ENCODE data around the gene ADGRG7.

Gene ADGRG7

GRCh38 chr3:100600181-100601042, 9.0 kb upstream of the ADGRG7 start:
- no peak overlapping the region for H3K27ac ChIP-seq
- no peak overlapping the region for H3K4me3 ChIP-seq
- no peak for DNase-seq (ENCODE audit: low spot score)
- no peak for TF ChIP-seq CTCF (IDR thresholded peaks at IDR 0.05)

- TF ChIP-seq CTCF (IDR thresholded peaks at IDR 0.05) = no peak
- DNase-seq (ENCODE audit: low spot score) = no peak
- Histone ChIP-seq H3K27ac (no peak overlapping the region), H3K4me3 (peak overlapping the region; percentile 40)
These were observed 6.6 kb upstream of the ADGRG7 start for GRCh38 chr3:100602506-100603444.

- H3K4me3 ChIP-seq = peak overlapping the region; percentile 40
- no peak for DNase-seq (ENCODE audit: low spot score)
- TF ChIP-seq CTCF (IDR thresholded peaks at IDR 0.05) = no peak
- no peak overlapping the region for H3K27ac ChIP-seq
These were observed 5.9 kb upstream of the ADGRG7 start for GRCh38 chr3:100603469-100603868.

- no peak for TF ChIP-seq CTCF (IDR thresholded peaks at IDR 0.05)
- no peak for DNase-seq (ENCODE audit: low spot score)
These were observed 4.0 kb upstream of the ADGRG7 start for GRCh38 chr3:100605358-100605757.

GRCh38 chr3:100606894-100607512, 2.4 kb upstream of the ADGRG7 start:
- Histone ChIP-seq H3K27ac (no peak overlapping the region), H3K4me3 (no peak overlapping the region)
- no peak for DNase-seq (ENCODE audit: low spot score)
- TF ChIP-seq CTCF (IDR thresholded peaks at IDR 0.05) = no peak

More at GRCh38 chr3:100605358-100605757, 4.0 kb upstream of the ADGRG7 start:
- Histone ChIP-seq H3K27ac (no peak overlapping the region), H3K4me3 (no peak overlapping the region)

GRCh38 chr3:100609963-100610362, 562 bp downstream of the ADGRG7 start:
- Histone ChIP-seq H3K27ac (no peak overlapping the region), H3K4me3 (no peak overlapping the region)
- TF ChIP-seq CTCF (IDR thresholded peaks at IDR 0.05) = no peak
- DNase-seq (ENCODE audit: low spot score) = no peak
